Stimulated activated effector memory CD8-positive, alpha-beta T cell treated with anti-CD3 and anti-CD28 coated beads, Interleukin-12 subunit alpha, Interleukin-12 subunit beta, amount 100 ng/mL, for 72 hours (primary cell): ENCODE measurements around the gene SRP68.

Source experiments
- ATAC-seq: fragments of 150-1000 bp; cut with Tn5 transposase; 2 replicates; pipeline ENCODE4 v1.10.0; 2021
- DNase-seq, 2 donors: peaks; one replicate each; pipeline ENCODE4 v3.0.0; 2021 to 2022; ENCODE audit warnings: low spot score in 2 of 2
- H3K27ac Mint-ChIP-seq: one replicate; pipeline ENCODE4 v1.8.0; 2022; ENCODE audit warnings: mild to moderate bottlenecking, mixed read lengths
- H3K36me3 Mint-ChIP-seq: one replicate; pipeline ENCODE4 v1.8.0; 2022; ENCODE audit warnings: mild to moderate bottlenecking, mixed read lengths
- H3K4me1 Mint-ChIP-seq: one replicate; pipeline ENCODE4 v1.8.0; 2022; ENCODE audit warnings: mixed read lengths
- H3K4me3 Mint-ChIP-seq: one replicate; pipeline ENCODE4 v1.8.0; 2022; ENCODE audit warnings: mild to moderate bottlenecking, mixed read lengths
- H3K9me3 Mint-ChIP-seq: one replicate; pipeline ENCODE4 v1.8.0; 2022; ENCODE audit warnings: mixed read lengths

Gene SRP68

GRCh38 chr17:76094046-76094445, 21.7 kb upstream of the SRP68 start:
- Mint-ChIP-seq H3K9me3 (no peaks in the 10 kb centered on the region), H3K27ac (no peak overlapping the region), H3K36me3 (peaks cover 96% of the 10 kb centered on the region), H3K4me3 (no peak overlapping the region), H3K4me1 (no peaks in the 10 kb centered on the region)
- ATAC-seq (no peak), DNase-seq (no peak)

GRCh38 chr17:76092526-76093413, 20.5 kb upstream of the SRP68 start:
- H3K4me3 Mint-ChIP-seq: no peak overlapping the region
- DNase-seq: no peak

GRCh38 chr17:76091526-76092286, 19.4 kb upstream of the SRP68 start:
- ATAC-seq (no peak), DNase-seq (no peak)
- Mint-ChIP-seq H3K27ac (no peak overlapping the region), H3K4me3 (no peak overlapping the region), H3K9me3 (no peaks in the 10 kb centered on the region), H3K36me3 (peaks cover 78% of the 10 kb centered on the region), H3K4me1 (no peaks in the 10 kb centered on the region)

More at GRCh38 chr17:76092526-76093413, 20.5 kb upstream of the SRP68 start:
- ATAC-seq: no peak
- H3K4me1 Mint-ChIP-seq: no peaks in the 10 kb centered on the region
- no peaks in the 10 kb centered on the region for H3K9me3 Mint-ChIP-seq
- peak overlapping the region; percentile 56 for H3K27ac Mint-ChIP-seq
- peaks cover 89% of the 10 kb centered on the region for H3K36me3 Mint-ChIP-seq

- DNase-seq: no peak
- peak overlapping the region; percentile 45 for H3K27ac Mint-ChIP-seq
- H3K4me3 Mint-ChIP-seq: no peak overlapping the region
- peaks cover 67% of the 10 kb centered on the region for H3K36me3 Mint-ChIP-seq
- no peaks in the 10 kb centered on the region for H3K4me1 Mint-ChIP-seq
- no peaks in the 10 kb centered on the region for H3K9me3 Mint-ChIP-seq
- no peak for ATAC-seq
Measured at GRCh38 chr17:76090517-76091129, 18.3 kb upstream of the SRP68 start.

- Mint-ChIP-seq H3K36me3 (peaks cover 62% of the 10 kb centered on the region), H3K9me3 (no peaks in the 10 kb centered on the region), H3K4me3 (no peak overlapping the region), H3K4me1 (no peaks in the 10 kb centered on the region), H3K27ac (peak overlapping the region; percentile 29)
- ATAC-seq (no peak), DNase-seq (no peak)
Measured at GRCh38 chr17:76089680-76090516, 17.6 kb upstream of the SRP68 start.

GRCh38 chr17:76088868-76089576, 16.7 kb upstream of the SRP68 start:
- Mint-ChIP-seq H3K4me3 (no peak overlapping the region), H3K4me1 (no peaks in the 10 kb centered on the region), H3K27ac (peak overlapping the region; percentile 29), H3K9me3 (no peaks in the 10 kb centered on the region), H3K36me3 (peaks cover 62% of the 10 kb centered on the region)
- DNase-seq: no peak
- ATAC-seq: no peak

GRCh38 chr17:76088041-76088867, 15.9 kb upstream of the SRP68 start:
- ATAC-seq: no peak
- H3K4me3 Mint-ChIP-seq: no peak overlapping the region
- no peak for DNase-seq
- H3K4me1 Mint-ChIP-seq: no peaks in the 10 kb centered on the region
- H3K36me3 Mint-ChIP-seq: peaks cover 62% of the 10 kb centered on the region
- H3K27ac Mint-ChIP-seq: peak overlapping the region; percentile 29
- no peaks in the 10 kb centered on the region for H3K9me3 Mint-ChIP-seq

GRCh38 chr17:76087531-76087930, 15.2 kb upstream of the SRP68 start:
- no peak overlapping the region for H3K4me3 Mint-ChIP-seq
- no peak overlapping the region for H3K27ac Mint-ChIP-seq
- DNase-seq (no peak), ATAC-seq (no peak)
- H3K36me3 Mint-ChIP-seq: peaks cover 58% of the 10 kb centered on the region
- no peaks in the 10 kb centered on the region for H3K4me1 Mint-ChIP-seq
- no peaks in the 10 kb centered on the region for H3K9me3 Mint-ChIP-seq

GRCh38 chr17:76086384-76086783, 14.1 kb upstream of the SRP68 start:
- Mint-ChIP-seq H3K9me3 (no peaks in the 10 kb centered on the region), H3K27ac (peak overlapping the region; percentile 52), H3K4me1 (peaks cover 5% of the 10 kb centered on the region), H3K36me3 (peaks cover 48% of the 10 kb centered on the region), H3K4me3 (no peak overlapping the region)
- ATAC-seq: no peak
- no peak for DNase-seq

- H3K4me1 Mint-ChIP-seq: peaks cover 5% of the 10 kb centered on the region
- H3K27ac Mint-ChIP-seq: peak overlapping the region; percentile 52
- H3K9me3 Mint-ChIP-seq: no peaks in the 10 kb centered on the region
- H3K36me3 Mint-ChIP-seq: peaks cover 43% of the 10 kb centered on the region
- ATAC-seq: no peak
- no peak overlapping the region for H3K4me3 Mint-ChIP-seq
- no peak for DNase-seq
Measured at GRCh38 chr17:76085731-76086366, 13.5 kb upstream of the SRP68 start.

- Mint-ChIP-seq H3K4me3 (no peak overlapping the region), H3K36me3 (peaks cover 38% of the 10 kb centered on the region), H3K4me1 (peaks cover 5% of the 10 kb centered on the region), H3K27ac (peak overlapping the region; percentile 52), H3K9me3 (no peaks in the 10 kb centered on the region)
- ATAC-seq (no peak), DNase-seq (no peak)
Measured at GRCh38 chr17:76085066-76085730, 12.9 kb upstream of the SRP68 start.

- DNase-seq (no peak), ATAC-seq (no peak)
- H3K4me1 Mint-ChIP-seq: peaks cover 7% of the 10 kb centered on the region
- no peak overlapping the region for H3K4me3 Mint-ChIP-seq
- no peaks in the 10 kb centered on the region for H3K9me3 Mint-ChIP-seq
- no peak overlapping the region for H3K27ac Mint-ChIP-seq
- peaks cover 23% of the 10 kb centered on the region for H3K36me3 Mint-ChIP-seq
Measured at GRCh38 chr17:76083536-76084182, 11.3 kb upstream of the SRP68 start.
